Right lobe of liver (tissue), 4 donors: ENCODE measurements around the gene ZNF474.

Source experiments
- CTCF ChIP-seq, 4 donors: fragments of 200-600 bp in 3 of 4; fragments of 450-650 bp in 1 of 4; IDR thresholded peaks; one replicate each; pipeline versions ENCODE4 v1.5.1 to v1.8.0; 2016 to 2022; ENCODE audit warnings: antibody characterized with exemption in 4 of 4, mild to moderate bottlenecking in 2 of 4
- POLR2A ChIP-seq: fragments of 450-650 bp; IDR thresholded peaks from one replicate; pipeline ENCODE4 v1.6.1; 2017; ENCODE audit warnings: antibody characterized with exemption, mild to moderate bottlenecking
- donor health status: DM: no; HTN: no; CAD: no.
- donor health status: DM: no; HTN: no; CAD: no.
- donor health status: DM: no; HTN: yes; CAD: no.

GRCh38 chr5:122121479-122122465 is 7.6 kb upstream of the ZNF474 start:
- TF ChIP-seq CTCF (IDR thresholded peaks at IDR 0.05) (no peak), POLR2A (no peak)
